Lower leg skin (tissue), 4 donors: ENCODE measurements around the gene CAMK2B. TPM values are rescaled to one million over a fixed set of nuclear protein-coding genes. Genes with fewer than 3 reads are reported as not detected.

ENCODE experiments used
- DNase-seq, 2 donors: peaks; one replicate each; pipeline ENCODE4 v3.0.0-alpha.2; 2019; ENCODE audit warnings: low spot score in 2 of 2
- H3K4me3 ChIP-seq: fragments of 200-600 bp; sonication (generic); 2 replicates; pipeline ENCODE4 v1.5.1; 2017; ENCODE audit warnings: mild to moderate bottlenecking, low read depth; ENCODE audit not compliant: poor library complexity, severe bottlenecking
- POLR2A ChIP-seq, 2 donors: fragments of 450-650 bp; IDR thresholded peaks; one replicate each; pipeline ENCODE4 v1.6.1; 2016 to 2017; ENCODE audit warnings: antibody characterized with exemption in 2 of 2, mild to moderate bottlenecking in 1 of 2, moderate library complexity in 1 of 2
- WGBS, 2 donors: methylation state at CpG; one replicate each; pipeline ENCODE4 v1.1.5; 2018; 5-methylcytosine and 5-hydroxymethylcytosine counted together
- intact Hi-C: fragments of 100-400 bp; cut with DNase I; formaldehyde crosslinking; loops from one replicate; pipeline ENCODE4 v1.15.0; 2023; ENCODE audit warnings: low total_unique reads
- total RNA-seq, 4 donors: library from RNA; depleted of rRNA; stranded (reverse); fragments of >200 nt; gene quantifications; one replicate each; pipeline ENCODE4 v1.1.0, GENCODE V29; 2016
- TF ChIP-seq, protein P1 (sequence below), 3 donors: fragments of 450-650 bp; IDR thresholded peaks; one replicate each; pipeline ENCODE4 v1.5.1; 2016; ENCODE audit warnings: antibody characterized with exemption in 3 of 3, mild to moderate bottlenecking in 3 of 3, moderate library complexity in 2 of 3

CAMK2B gene
- total RNA-seq, 4 donors from 2014 or later: 0.04 to 2.6 (median 1.1) TPM

DNA sequence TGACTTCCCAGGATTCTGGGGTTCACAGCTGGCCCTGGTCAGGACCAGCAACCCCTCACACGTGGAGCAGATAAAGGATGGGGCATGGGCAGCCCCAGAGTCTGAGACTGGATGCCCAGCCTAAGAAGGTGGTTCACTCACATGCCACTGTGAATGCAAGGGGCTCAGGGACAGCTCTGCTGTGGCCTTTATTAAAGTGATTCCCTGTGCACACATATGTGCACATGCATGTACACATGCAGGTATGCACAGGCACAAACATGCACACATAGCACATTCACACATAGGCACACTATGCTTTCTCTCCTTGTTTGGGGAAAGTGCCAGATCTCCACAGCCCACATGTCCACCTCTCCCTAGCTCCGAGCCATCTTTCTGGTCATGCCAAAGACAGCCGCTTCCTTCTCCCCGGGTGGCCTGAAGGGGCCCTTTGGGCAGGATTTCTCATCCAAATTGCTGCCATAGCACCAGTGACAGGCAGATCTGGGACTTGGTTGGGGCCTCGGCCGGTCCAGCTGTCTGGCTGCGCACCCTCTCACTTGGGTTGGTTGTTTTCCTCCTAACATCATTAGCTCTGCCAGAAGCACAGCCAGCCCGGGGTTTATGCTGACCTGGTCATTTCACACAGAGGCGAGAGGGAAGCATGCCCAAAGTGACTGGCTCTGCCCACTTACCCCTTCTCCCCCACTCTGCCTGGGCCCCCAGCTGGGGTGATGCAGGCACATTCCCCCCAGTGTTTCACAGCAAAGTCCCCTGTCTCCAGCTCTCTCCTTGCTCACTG lies 137.6 kb downstream of the CAMK2B start:
- TF ChIP-seq, protein P1, sequence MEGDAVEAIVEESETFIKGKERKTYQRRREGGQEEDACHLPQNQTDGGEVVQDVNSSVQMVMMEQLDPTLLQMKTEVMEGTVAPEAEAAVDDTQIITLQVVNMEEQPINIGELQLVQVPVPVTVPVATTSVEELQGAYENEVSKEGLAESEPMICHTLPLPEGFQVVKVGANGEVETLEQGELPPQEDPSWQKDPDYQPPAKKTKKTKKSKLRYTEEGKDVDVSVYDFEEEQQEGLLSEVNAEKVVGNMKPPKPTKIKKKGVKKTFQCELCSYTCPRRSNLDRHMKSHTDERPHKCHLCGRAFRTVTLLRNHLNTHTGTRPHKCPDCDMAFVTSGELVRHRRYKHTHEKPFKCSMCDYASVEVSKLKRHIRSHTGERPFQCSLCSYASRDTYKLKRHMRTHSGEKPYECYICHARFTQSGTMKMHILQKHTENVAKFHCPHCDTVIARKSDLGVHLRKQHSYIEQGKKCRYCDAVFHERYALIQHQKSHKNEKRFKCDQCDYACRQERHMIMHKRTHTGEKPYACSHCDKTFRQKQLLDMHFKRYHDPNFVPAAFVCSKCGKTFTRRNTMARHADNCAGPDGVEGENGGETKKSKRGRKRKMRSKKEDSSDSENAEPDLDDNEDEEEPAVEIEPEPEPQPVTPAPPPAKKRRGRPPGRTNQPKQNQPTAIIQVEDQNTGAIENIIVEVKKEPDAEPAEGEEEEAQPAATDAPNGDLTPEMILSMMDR (IDR thresholded peaks at IDR 0.05): no peak
- no peak for TF ChIP-seq POLR2A (IDR thresholded peaks at IDR 0.05)

DNA sequence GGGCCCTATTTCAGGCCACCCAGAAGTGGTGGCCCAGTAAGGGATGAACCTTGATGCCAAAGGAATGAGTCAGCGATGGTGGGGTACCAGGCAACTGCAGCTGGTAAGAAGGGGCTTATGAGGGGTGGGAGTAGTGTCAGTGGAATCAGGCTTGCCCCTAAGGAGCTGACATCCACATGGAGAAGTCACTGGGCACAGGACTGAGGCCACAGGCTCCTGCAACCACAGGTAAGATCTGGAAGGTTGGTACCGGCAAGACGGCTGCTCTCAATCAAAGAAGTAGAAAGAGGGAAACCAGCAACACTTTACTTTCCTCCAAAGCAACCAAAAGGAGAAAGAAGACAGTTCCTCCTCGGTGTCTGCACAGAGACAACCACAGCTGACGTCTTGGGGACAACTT lies 138.7 kb downstream of the CAMK2B start:
- intact Hi-C loops: no loop called here
- 82 to 85% methylated on average over 5 of the region's 5 CpGs for WGBS, 2 donors

More for the DNA sequence above, 137.6 kb downstream of the CAMK2B start:
- intact Hi-C loops: no loop called here
- H3K4me3 ChIP-seq: no peak overlapping the region
- peak in 1 of 2 donors; percentile 75 for DNase-seq
- 50 to 61% methylated on average over 9 of the region's 9 CpGs for WGBS, 2 donors

DNA sequence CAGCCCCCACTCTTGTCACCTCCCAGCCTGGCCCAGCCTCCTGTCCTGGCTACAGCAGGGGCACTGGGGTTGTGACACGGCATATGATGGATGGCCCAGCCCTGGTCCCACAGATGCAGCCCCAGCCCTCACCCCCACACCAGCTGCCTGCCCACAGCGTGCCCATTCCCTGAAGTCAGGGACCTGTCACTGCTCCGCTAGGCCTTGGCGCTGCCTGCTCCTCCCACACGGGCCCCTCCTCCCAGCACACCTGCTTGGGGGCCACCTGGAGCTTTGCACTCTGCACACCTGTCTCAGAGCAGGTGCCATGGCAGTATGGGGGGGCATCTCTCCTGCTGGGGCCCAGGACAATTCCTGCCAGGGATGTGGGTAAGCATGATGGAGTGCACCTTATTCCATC lies 139.7 kb downstream of the CAMK2B start:
- TF ChIP-seq POLR2A (IDR thresholded peaks at IDR 0.05): no peak
- TF ChIP-seq, protein P1 (IDR thresholded peaks at IDR 0.05): no peak
- DNase-seq: peak in 1 of 2 donors; percentile 79
- WGBS, 2 donors: 75 to 87% methylated on average over 5 of the region's 5 CpGs
- intact Hi-C loops: no loop called here
- no peak overlapping the region for H3K4me3 ChIP-seq

More for the DNA sequence above, 138.7 kb downstream of the CAMK2B start:
- no peak overlapping the region for H3K4me3 ChIP-seq
- DNase-seq: peak in 1 of 2 donors; percentile 43
- no peak for TF ChIP-seq POLR2A (IDR thresholded peaks at IDR 0.05)
- TF ChIP-seq, protein P1 (IDR thresholded peaks at IDR 0.05): no peak

DNA sequence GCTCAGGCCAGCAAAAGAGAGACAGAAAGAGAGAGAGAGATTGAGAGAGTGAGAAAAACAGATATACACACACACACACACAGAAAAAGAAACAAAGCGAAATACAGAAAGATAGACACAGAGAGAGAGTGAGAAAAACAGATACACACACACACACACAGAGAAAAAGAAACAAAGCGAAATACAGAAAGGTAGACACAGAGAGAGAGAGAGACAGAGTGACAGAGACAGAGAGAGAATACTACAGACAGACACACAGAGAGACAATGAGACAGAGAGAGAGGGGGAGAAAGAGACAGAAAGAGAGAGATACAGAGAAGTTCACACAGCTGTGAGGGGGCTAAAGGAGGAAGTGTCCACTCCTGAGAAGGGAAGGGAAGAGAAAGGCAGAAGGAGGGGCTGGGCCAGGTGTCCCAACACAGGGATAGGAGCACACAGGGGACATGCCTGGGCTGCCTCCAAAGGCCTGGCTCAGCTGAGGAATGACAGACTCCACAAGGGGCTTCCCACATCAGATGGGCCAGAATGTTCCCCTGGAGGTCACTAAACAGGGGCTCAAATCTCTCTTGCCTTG lies 140.4 kb downstream of the CAMK2B start:
- peak in 1 of 2 donors; percentile 36 for DNase-seq
- TF ChIP-seq, protein P1 (IDR thresholded peaks at IDR 0.05): no peak
- no peak for TF ChIP-seq POLR2A (IDR thresholded peaks at IDR 0.05)
- no peak overlapping the region for H3K4me3 ChIP-seq
- intact Hi-C loops: no loop called here
- WGBS, 2 donors: 90 to 91% methylated on average over 2 of the region's 2 CpGs

DNA sequence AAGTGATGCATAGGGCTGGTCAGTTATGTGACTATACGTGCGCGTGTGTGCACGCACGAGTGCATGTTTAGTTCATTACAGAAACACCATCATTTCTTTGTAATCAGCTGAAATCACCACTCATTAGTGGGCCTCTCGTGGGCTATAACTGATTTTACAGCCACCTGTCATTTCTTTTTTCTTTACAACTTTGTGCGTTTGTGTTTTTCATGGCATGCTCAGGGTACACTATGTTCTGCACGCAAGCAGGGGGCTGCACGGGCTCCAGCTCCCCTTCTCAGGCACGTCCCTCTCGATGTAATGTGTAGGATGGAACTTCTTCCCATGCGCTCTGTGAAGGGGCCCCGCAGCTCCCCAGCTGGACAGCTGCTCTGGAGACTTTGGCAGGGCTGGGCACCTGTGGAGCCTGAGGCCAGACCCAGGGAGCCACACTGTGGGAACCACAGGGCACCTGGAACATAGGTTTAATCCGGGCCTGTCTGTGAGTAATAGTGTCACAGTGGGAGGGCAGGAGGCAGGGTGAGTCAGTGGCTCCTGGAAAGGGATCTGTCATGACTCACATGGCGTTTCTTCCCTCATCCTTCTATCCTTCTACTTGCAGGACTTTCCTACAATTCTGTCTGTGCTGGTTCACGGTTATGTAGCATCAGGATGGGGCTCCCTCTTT lies 141.1 kb downstream of the CAMK2B start:
- TF ChIP-seq POLR2A (IDR thresholded peaks at IDR 0.05): no peak
- TF ChIP-seq, protein P1 (IDR thresholded peaks at IDR 0.05): no peak
- 63 to 72% methylated on average over 16 of the region's 16 CpGs for WGBS, 2 donors
- intact Hi-C loops: no loop called here
- no peak overlapping the region for H3K4me3 ChIP-seq
- peak in 1 of 2 donors; percentile 68 for DNase-seq
